ENCODE data around the gene GBP3.

GRCh38 chr1:89070509-89070908, 47.8 kb upstream of the GBP3 start:
- no peak for TF ChIP-seq CTCF (IDR thresholded peaks at IDR 0.05)
- no peak for TF ChIP-seq EP300 (IDR thresholded peaks at IDR 0.05)
- no peak for TF ChIP-seq POLR2A (IDR thresholded peaks at IDR 0.05)

Data from ovary (tissue), 3 donors.